H1 (cell line): Measurements from ENCODE around the gene OR13C3. TPM values are rescaled to one million over a fixed set of nuclear protein-coding genes. Genes with fewer than 3 reads are reported as not detected.

Experiments used
- CTCF ChIA-PET: fragments of 300-600 bp; sonication (Branson Sonifier 250); formaldehyde crosslinking; loops from one replicate; lab custom pipeline; 2021; ENCODE audit not compliant: partially characterized antibody; lab: Charles Lee
- POLR2A ChIA-PET: fragments of 300-600 bp; sonication (Branson Sonifier 250); formaldehyde crosslinking; loops from one replicate; lab custom pipeline; 2021; ENCODE audit warnings: inconsistent platforms; ENCODE audit not compliant: partially characterized antibody; lab: Charles Lee
- DNase-seq, 2 experiments: peaks; one replicate each; pipeline versions ENCODE4 v3.0.0 to v3.0.0-alpha.2; 2010 to 2022; ENCODE audit warnings: low spot score in 2 of 2, low read depth in 1 of 2, mixed read lengths in 1 of 2
- FAIRE-seq: peaks from 2 replicates; lab custom pipeline; 2011; peaks lifted over from hg19 to GRCh38; lab: Jason Lieb, UNC
- H2AFZ ChIP-seq: 2 replicates; pipeline ENCODE4 v1.8.1; 2012; ENCODE audit warnings: low read length, inconsistent platforms
- H2AK5ac ChIP-seq: 2 replicates; pipeline ENCODE4 v1.6.1; 2013; ENCODE audit warnings: low read depth, low read length
- H2BK120ac ChIP-seq: replicated peaks from 2 replicates; pipeline ENCODE3; 2013; ENCODE audit warnings: low read depth, low read length, inconsistent platforms
- H2BK12ac ChIP-seq: 2 replicates; pipeline ENCODE4 v1.6.1; 2013; ENCODE audit warnings: low read depth, low read length
- H2BK15ac ChIP-seq: 2 replicates; pipeline ENCODE4 v1.6.1; 2013; ENCODE audit warnings: low read length
- H2BK20ac ChIP-seq: 2 replicates; pipeline ENCODE4 v1.6.1; 2013; ENCODE audit warnings: low read length
- H2BK5ac ChIP-seq: 2 replicates; pipeline ENCODE4 v1.6.1; 2013; ENCODE audit warnings: low read depth, low read length
- H3K14ac ChIP-seq: 2 replicates; pipeline ENCODE4 v1.6.1; 2013; ENCODE audit warnings: inconsistent platforms; ENCODE audit not compliant: insufficient read length
- H3K18ac ChIP-seq: 2 replicates; pipeline ENCODE4 v1.6.1; 2013; ENCODE audit warnings: low read length; ENCODE audit errors: extremely low read depth
- H3K23ac ChIP-seq: 2 replicates; pipeline ENCODE4 v1.6.1; 2013; ENCODE audit warnings: inconsistent platforms; ENCODE audit not compliant: insufficient read length
- H3K23me2 ChIP-seq: 2 replicates; pipeline ENCODE4 v1.6.1; 2013; ENCODE audit warnings: low read depth, low read length
- H3K27ac ChIP-seq: 2 replicates; pipeline ENCODE4 v1.6.1; 2011; ENCODE audit warnings: low read depth, low read length, inconsistent platforms
- H3K27me3 ChIP-seq, 4 experiments: replicated peaks in 1 of 4; 1 replicate in 1 of 4; 2 replicates in 3 of 4; pipeline versions ENCODE4 v1.6.1 to v1.8.1; 2011 to 2013; ENCODE audit warnings: low read length in 3 of 4, mild to moderate bottlenecking in 3 of 4, inconsistent platforms in 2 of 4, mixed read lengths in 2 of 4, moderate library complexity in 1 of 4; ENCODE audit not compliant: control insufficient read depth in 3 of 4, insufficient read depth in 3 of 4; ENCODE audit errors: extremely low read depth in 1 of 4
- H3K36me3 ChIP-seq, 4 experiments: 2 replicates each; pipeline versions ENCODE4 v1.6.1 to v1.8.1; 2011 to 2013; ENCODE audit warnings: mild to moderate bottlenecking in 4 of 4, low read length in 3 of 4, moderate library complexity in 2 of 4, control low read depth in 1 of 4, inconsistent platforms in 1 of 4; ENCODE audit not compliant: insufficient read depth in 4 of 4, control insufficient read depth in 2 of 4
- H3K4ac ChIP-seq: replicated peaks from 2 replicates; pipeline ENCODE3; 2013; ENCODE audit warnings: low read length, low read depth, mixed read lengths, inconsistent platforms; ENCODE audit not compliant: insufficient read length
- H3K4me1 ChIP-seq, 4 experiments: replicated peaks in 1 of 4; 1 replicate in 1 of 4; 2 replicates in 3 of 4; pipeline versions ENCODE4 v1.6.1 to v1.8.1; 2011 to 2013; ENCODE audit warnings: low read length in 3 of 4, inconsistent platforms in 2 of 4, mixed read lengths in 1 of 4; ENCODE audit not compliant: insufficient read depth in 4 of 4, control insufficient read depth in 3 of 4
- H3K4me2 ChIP-seq, 2 experiments: 2 replicates each; pipeline versions ENCODE4 v1.6.1 to v1.8.1; 2011 to 2013; ENCODE audit warnings: low read depth in 2 of 2, low read length in 2 of 2, control low read depth in 1 of 2, inconsistent platforms in 1 of 2, mild to moderate bottlenecking in 1 of 2; ENCODE audit not compliant: insufficient read depth in 1 of 2
- H3K4me3 ChIP-seq, 4 experiments: fragments of 200-600, 300-600 bp in 1 of 4; sonication (generic), shearing (Covaris generic), sonication (Bioruptor Twin) in 1 of 4; 2 replicates each; pipeline versions ENCODE4 v1.5.1 to v1.8.1; 2011 to 2016; ENCODE audit warnings: low read length in 4 of 4, low read depth in 3 of 4, control low read depth in 2 of 4, inconsistent platforms in 2 of 4, mild to moderate bottlenecking in 2 of 4, mixed read lengths in 1 of 4, moderate library complexity in 1 of 4; ENCODE audit not compliant: insufficient read depth in 2 of 4; ENCODE audit errors: extremely low read depth in 1 of 4
- H3K56ac ChIP-seq: replicated peaks from 2 replicates; pipeline ENCODE3; 2013; ENCODE audit warnings: low read depth, mild to moderate bottlenecking, mixed read lengths, low read length, inconsistent platforms; ENCODE audit not compliant: insufficient read length
- H3K79me1 ChIP-seq: 2 replicates; pipeline ENCODE4 v1.6.1; 2013; ENCODE audit warnings: low read depth, low read length, control low read depth
- H3K79me2 ChIP-seq, 2 experiments: 2 replicates each; pipeline versions ENCODE4 v1.6.1 to v1.8.1; 2012 to 2013; ENCODE audit warnings: low read length in 2 of 2, mild to moderate bottlenecking in 2 of 2, inconsistent platforms in 1 of 2; ENCODE audit not compliant: insufficient read depth in 2 of 2, control insufficient read depth in 1 of 2
- H3K9ac ChIP-seq, 4 experiments: replicated peaks in 1 of 4; 1 replicate in 1 of 4; 2 replicates in 3 of 4; pipeline versions ENCODE4 v1.6.1 to v1.8.1; 2011 to 2013; ENCODE audit warnings: low read depth in 3 of 4, low read length in 3 of 4, control low read depth in 2 of 4, mild to moderate bottlenecking in 2 of 4, moderate library complexity in 2 of 4, inconsistent platforms in 1 of 4; ENCODE audit errors: extremely low read depth in 1 of 4
- H3K9me3 ChIP-seq, 2 experiments: 2 replicates each; pipeline versions ENCODE4 v1.6.1 to v1.8.1; 2012 to 2013; ENCODE audit warnings: mild to moderate bottlenecking in 2 of 2, moderate library complexity in 2 of 2, control low read depth in 1 of 2, inconsistent platforms in 1 of 2, low read depth in 1 of 2, low read length in 1 of 2, mixed read lengths in 1 of 2; ENCODE audit not compliant: insufficient read depth in 2 of 2
- H4K20me1 ChIP-seq, 2 experiments: replicated peaks in 1 of 2; 2 replicates each; pipeline versions ENCODE3 to v1.8.1; 2011 to 2013; ENCODE audit warnings: inconsistent platforms in 2 of 2, low read length in 2 of 2, mild to moderate bottlenecking in 1 of 2; ENCODE audit not compliant: insufficient read depth in 2 of 2, control insufficient read depth in 1 of 2
- H4K5ac ChIP-seq: 2 replicates; pipeline ENCODE4 v1.6.1; 2013; ENCODE audit warnings: low read length, low read depth, mixed read lengths, inconsistent platforms; ENCODE audit not compliant: insufficient read length
- H4K8ac ChIP-seq: 2 replicates; pipeline ENCODE4 v1.8.0; 2013; ENCODE audit warnings: mild to moderate bottlenecking, moderate library complexity, low read length, inconsistent platforms; ENCODE audit not compliant: insufficient read depth; ENCODE audit errors: extremely low read depth
- H4K91ac ChIP-seq: replicated peaks from 2 replicates; pipeline ENCODE3; 2013; ENCODE audit warnings: low read length, mixed read lengths, inconsistent platforms; ENCODE audit not compliant: insufficient read length
- ATF2 ChIP-seq: IDR thresholded peaks from 2 replicates; pipeline ENCODE4 v1.6.1; 2012; ENCODE audit warnings: low read length, inconsistent platforms
- BACH1 ChIP-seq: IDR thresholded peaks from 2 replicates; pipeline ENCODE4 v1.6.1; 2012; ENCODE audit warnings: low read length, improper control_type of control experiment
- CHD1 ChIP-seq: IDR thresholded peaks from 2 replicates; pipeline ENCODE4 v1.6.1; 2012; ENCODE audit warnings: low read depth, low read length, improper control_type of control experiment
- CREB1 ChIP-seq: IDR thresholded peaks from 2 replicates; pipeline ENCODE4 v1.6.1; 2012; ENCODE audit warnings: inconsistent platforms
- GTF2F1 ChIP-seq: IDR thresholded peaks from 2 replicates; pipeline ENCODE4 v1.6.1; 2012; ENCODE audit warnings: low read depth, low read length, improper control_type of control experiment, borderline replicate concordance
- HDAC6 ChIP-seq: IDR thresholded peaks from one replicate; pipeline ENCODE4 v1.7.1; 2012; ENCODE audit warnings: low read depth, mild to moderate bottlenecking, inconsistent platforms, low read length, moderate library complexity
- RBBP5 ChIP-seq: IDR thresholded peaks from 2 replicates; pipeline ENCODE4 v1.7.1; 2012; ENCODE audit warnings: low read depth, mild to moderate bottlenecking, inconsistent platforms, low read length, moderate library complexity, borderline replicate concordance
- RFX5 ChIP-seq: IDR thresholded peaks from 2 replicates; pipeline ENCODE4 v1.6.1; 2011; ENCODE audit warnings: low read depth, low read length, improper control_type of control experiment, borderline replicate concordance
- RXRA ChIP-seq: IDR thresholded peaks from 2 replicates; pipeline ENCODE4 v1.6.1; 2011; ENCODE audit warnings: low read depth, mild to moderate bottlenecking, low read length, moderate library complexity; ENCODE audit not compliant: insufficient read depth
- SP2 ChIP-seq: IDR thresholded peaks from 2 replicates; pipeline ENCODE4 v1.6.1; 2012; ENCODE audit warnings: mild to moderate bottlenecking, low read length, inconsistent platforms
- WGBS, 2 experiments: shearing (Covaris generic) in 1 of 2; methylation state at CpG; one replicate each; pipeline versions ENCODE4 v1.1.6 to v1.1.7; 2013 to 2015; ENCODE audit warnings: low lambda C conversion rate in 2 of 2, mixed read lengths in 2 of 2, inconsistent platforms in 1 of 2, low coverage in 1 of 2, missing lambda C conversion rate in 1 of 2; ENCODE audit not compliant: insufficient replicate concordance in 2 of 2, insufficient coverage in 1 of 2, insufficient read length in 1 of 2; ENCODE audit errors: extremely low coverage in 1 of 2, missing lambda C conversion rate in 1 of 2; 5-methylcytosine and 5-hydroxymethylcytosine counted together
- polyA plus RNA-seq, 7 experiments: library from polyadenylated mRNA; depleted of rRNA in 3 of 7; stranded (reverse) in 5 of 7; unstranded in 2 of 7; fragments of >200 nt in 5 of 7; fragments of 200-250 nt in 2 of 7; gene quantifications; 1 replicate in 5 of 7; 2 replicates in 1 of 7; 4 replicates in 1 of 7; pipeline versions ENCODE4 v1.2.1 to v1.2.3, GENCODE V29; 2011 to 2013; ENCODE audit warnings: missing spikeins in 2 of 7, mixed read lengths in 2 of 7
- total RNA-seq: library from RNA; stranded (reverse); fragmentation: NEBNext Ultra II Directional; extraction: Animal tissue kit (Norgen Biotek cat#: 25700); gene quantifications from 2 replicates; pipeline ENCODE4 v1.2.1, GENCODE V29; 2021

OR13C3 gene
- total and polyA plus RNA-seq, 2 of the 8 experiments (the other 6 are each of a cell fraction or from before 2014, with no cell fraction given): not detected

DNA sequence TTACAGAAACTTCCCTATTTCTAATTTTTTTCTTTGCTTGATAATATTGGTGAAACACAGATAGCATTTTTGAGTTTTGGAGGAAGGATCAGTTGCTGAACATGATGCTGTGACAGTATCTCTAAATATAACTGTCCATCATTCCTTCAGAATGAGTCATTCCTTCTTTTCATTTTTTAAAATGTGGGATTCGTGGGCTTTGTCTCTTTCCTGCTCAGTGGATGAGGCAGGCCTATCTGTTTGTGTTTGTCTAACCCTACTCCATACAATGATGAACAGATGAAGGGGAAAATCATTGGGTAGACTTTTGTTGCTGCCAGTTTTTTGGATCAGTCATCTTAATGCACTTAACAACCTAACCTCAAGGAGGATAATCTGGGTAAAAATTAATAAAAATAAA, 16.6 kb upstream of the OR13C3 start:
- TF ChIP-seq ATF2 (no peak), RXRA (no peak), CREB1 (no peak), RFX5 (no peak), CHD1 (no peak), RBBP5 (no peak), BACH1 (no peak), HDAC6 (no peak), GTF2F1 (no peak), SP2 (no peak)
- 87% methylated on average over 1 of the region's 1 CpG; no CpG with 5 or more reads in 1 of the 2 experiments for WGBS, 2 experiments
- H3K56ac ChIP-seq: no peak overlapping the region
- H2BK12ac ChIP-seq: no peak overlapping the region
- H3K27ac ChIP-seq: no peak overlapping the region
- no peak overlapping the region for H3K14ac ChIP-seq
- H3K79me2 ChIP-seq: no peaks in the 10 kb centered on the region
- no peak overlapping the region for H2AK5ac ChIP-seq
- H4K8ac ChIP-seq: no peak overlapping the region
- FAIRE-seq: no peak
- no peak overlapping the region for H3K4ac ChIP-seq
- no peaks in the 10 kb centered on the region for H3K9me3 ChIP-seq
- no peaks in the 10 kb centered on the region for H3K4me1 ChIP-seq
- H2AFZ ChIP-seq: no peak overlapping the region
- H3K23me2 ChIP-seq: no peaks in the 10 kb centered on the region
- CTCF ChIA-PET: no interaction called here
- no peak overlapping the region for H3K23ac ChIP-seq
- H2BK5ac ChIP-seq: no peak overlapping the region
- H3K79me1 ChIP-seq: no peaks in the 10 kb centered on the region
- no peaks in the 10 kb centered on the region for H4K20me1 ChIP-seq
- H2BK120ac ChIP-seq: no peak overlapping the region
- POLR2A ChIA-PET: no interaction called here
- no peak overlapping the region for H3K18ac ChIP-seq
- DNase-seq: no peak
- H3K9ac ChIP-seq: no peak overlapping the region
- no peaks in the 10 kb centered on the region for H3K36me3 ChIP-seq
- no peak overlapping the region for H3K4me3 ChIP-seq
- H2BK20ac ChIP-seq: no peak overlapping the region
- no peaks in the 10 kb centered on the region for H3K27me3 ChIP-seq
- H3K4me2 ChIP-seq: no peak overlapping the region
- no peak overlapping the region for H4K5ac ChIP-seq
- no peak overlapping the region for H2BK15ac ChIP-seq
- no peak overlapping the region for H4K91ac ChIP-seq
